ENCODE measurements around the gene YTHDF2.

DNA sequence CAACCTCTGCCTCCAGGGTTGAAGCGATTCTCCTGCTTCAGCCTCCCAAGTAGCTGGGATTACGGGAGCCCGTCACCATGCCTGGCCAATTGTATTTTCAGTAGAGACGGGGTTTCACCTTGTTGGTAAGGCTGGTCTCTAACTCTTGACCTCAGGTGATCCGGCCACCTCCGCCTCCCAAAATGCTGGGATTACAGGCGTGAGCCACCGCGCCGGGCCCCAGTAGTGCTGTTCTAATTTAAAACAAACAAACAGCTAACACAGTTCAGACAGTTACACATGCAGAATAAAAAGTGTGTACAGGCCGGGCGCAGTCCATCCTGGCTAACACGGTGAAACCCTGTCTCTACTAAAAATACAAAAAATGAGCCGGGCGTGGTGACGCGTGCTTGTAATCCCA, 39.6 kb downstream of the YTHDF2 start:
- TF ChIP-seq, protein P1, sequence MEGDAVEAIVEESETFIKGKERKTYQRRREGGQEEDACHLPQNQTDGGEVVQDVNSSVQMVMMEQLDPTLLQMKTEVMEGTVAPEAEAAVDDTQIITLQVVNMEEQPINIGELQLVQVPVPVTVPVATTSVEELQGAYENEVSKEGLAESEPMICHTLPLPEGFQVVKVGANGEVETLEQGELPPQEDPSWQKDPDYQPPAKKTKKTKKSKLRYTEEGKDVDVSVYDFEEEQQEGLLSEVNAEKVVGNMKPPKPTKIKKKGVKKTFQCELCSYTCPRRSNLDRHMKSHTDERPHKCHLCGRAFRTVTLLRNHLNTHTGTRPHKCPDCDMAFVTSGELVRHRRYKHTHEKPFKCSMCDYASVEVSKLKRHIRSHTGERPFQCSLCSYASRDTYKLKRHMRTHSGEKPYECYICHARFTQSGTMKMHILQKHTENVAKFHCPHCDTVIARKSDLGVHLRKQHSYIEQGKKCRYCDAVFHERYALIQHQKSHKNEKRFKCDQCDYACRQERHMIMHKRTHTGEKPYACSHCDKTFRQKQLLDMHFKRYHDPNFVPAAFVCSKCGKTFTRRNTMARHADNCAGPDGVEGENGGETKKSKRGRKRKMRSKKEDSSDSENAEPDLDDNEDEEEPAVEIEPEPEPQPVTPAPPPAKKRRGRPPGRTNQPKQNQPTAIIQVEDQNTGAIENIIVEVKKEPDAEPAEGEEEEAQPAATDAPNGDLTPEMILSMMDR (IDR thresholded peaks at IDR 0.05; ENCODE audit: insufficient read depth, low read depth, low read length) = no peak
- TF ChIP-seq EZH2 (IDR thresholded peaks at IDR 0.05; ENCODE audit: insufficient read depth, low read length) = no peak
